HG03354 (cell line): ENCODE results near the gene MAPKAPK2.

Source experiments
- ATAC-seq: cut with Tn5 transposase; IDR thresholded peaks from one replicate; pipeline ENCODE4 v1.9.1; 2021; ENCODE audit warnings: mild to moderate bottlenecking; ENCODE audit not compliant: unreplicated experiment, poor library complexity, severe bottlenecking

The MAPKAPK2 gene

GRCh38 chr1:206715552-206716158 is 30.9 kb downstream of the MAPKAPK2 start:
- no peak for ATAC-seq

GRCh38 chr1:206716159-206716869 is 31.6 kb downstream of the MAPKAPK2 start:
- ATAC-seq = no peak

GRCh38 chr1:206716870-206717673 is 32.4 kb downstream of the MAPKAPK2 start:
- ATAC-seq = peak; percentile 80

- ATAC-seq = peak; percentile 27
Observed at GRCh38 chr1:206717674-206717989, 32.9 kb downstream of the MAPKAPK2 start.

GRCh38 chr1:206719169-206719839 is 34.6 kb downstream of the MAPKAPK2 start:
- no peak for ATAC-seq

GRCh38 chr1:206721454-206721853 is 36.7 kb downstream of the MAPKAPK2 start:
- ATAC-seq = no peak

- no peak for ATAC-seq
Observed at GRCh38 chr1:206722751-206723461, 38.2 kb downstream of the MAPKAPK2 start.

- no peak for ATAC-seq
Observed at GRCh38 chr1:206723462-206723804, 38.7 kb downstream of the MAPKAPK2 start.

GRCh38 chr1:206723805-206724472 is 39.2 kb downstream of the MAPKAPK2 start:
- no peak for ATAC-seq

GRCh38 chr1:206725109-206725963 is 40.6 kb downstream of the MAPKAPK2 start:
- ATAC-seq = no peak

GRCh38 chr1:206727981-206728696 is 43.4 kb downstream of the MAPKAPK2 start:
- no peak for ATAC-seq

- ATAC-seq = no peak
Observed at GRCh38 chr1:206728697-206728987, 43.9 kb downstream of the MAPKAPK2 start.

GRCh38 chr1:206729050-206729449 is 44.3 kb downstream of the MAPKAPK2 start:
- ATAC-seq = no peak

- ATAC-seq = no peak
Observed at GRCh38 chr1:206729507-206729906, 44.8 kb downstream of the MAPKAPK2 start.

GRCh38 chr1:206732508-206732907 is 47.8 kb downstream of the MAPKAPK2 start:
- ATAC-seq = no peak

GRCh38 chr1:206732992-206733391 is 48.3 kb downstream of the MAPKAPK2 start:
- no peak for ATAC-seq

GRCh38 chr1:206734499-206735142 is 49.9 kb downstream of the MAPKAPK2 start:
- no peak for ATAC-seq
